GM13977 (cell line): Measurements from ENCODE around the gene CACNA2D1.

Source experiments
- DNase-seq: peaks from one replicate; pipeline ENCODE4 v3.0.0; 2012; ENCODE audit warnings: low spot score
- CTCF ChIP-seq: IDR thresholded peaks from 2 replicates; pipeline ENCODE4 v1.5.1; 2012; ENCODE audit warnings: mild to moderate bottlenecking, control low read depth; ENCODE audit not compliant: insufficient read depth; ENCODE audit errors: extremely low read depth, missing control alignments
- in situ Hi-C: fragments of 300-500 bp; cut with MboI; formaldehyde crosslinking; loops from one replicate; pipeline ENCODE4 v1.12.0; 2022; ENCODE audit warnings: low sequenced_read_pairs, low pct_unique_long_range_greater_than_20kb, mixed read lengths, inconsistent platforms; ENCODE audit not compliant: unreplicated experiment

CACNA2D1 gene

GRCh38 chr7:82126576-82126975, 317.0 kb downstream of the CACNA2D1 start:
- no peak for TF ChIP-seq CTCF
- in situ Hi-C loops = no loop called here

GRCh38 chr7:82124445-82124844, 319.1 kb downstream of the CACNA2D1 start:
- no peak for TF ChIP-seq CTCF
- no peak for DNase-seq
- in situ Hi-C loops = no loop called here

More at GRCh38 chr7:82126576-82126975, 317.0 kb downstream of the CACNA2D1 start:
- DNase-seq = no peak

GRCh38 chr7:82122275-82122674, 321.3 kb downstream of the CACNA2D1 start:
- in situ Hi-C loops = no loop called here
- TF ChIP-seq CTCF = no peak
- no peak for DNase-seq

- in situ Hi-C loops = no loop called here
- no peak for TF ChIP-seq CTCF
- DNase-seq = no peak
Measured at GRCh38 chr7:82114237-82114636, 329.3 kb downstream of the CACNA2D1 start.

- TF ChIP-seq CTCF = no peak
- no peak for DNase-seq
- in situ Hi-C loops = no loop called here
Measured at GRCh38 chr7:82110146-82110840, 333.3 kb downstream of the CACNA2D1 start.

- TF ChIP-seq CTCF = no peak
- in situ Hi-C loops = no loop called here
- no peak for DNase-seq
Measured at GRCh38 chr7:82109288-82109687, 334.3 kb downstream of the CACNA2D1 start.
